ENCODE measurements around the gene DENND6B. TPM values are rescaled to one million over a fixed set of nuclear protein-coding genes. Genes with fewer than 3 reads are reported as not detected.

Gene DENND6B
- total and polyA plus RNA-seq, 2 of the 13 experiments (the other 11 are each of a cell fraction or from before 2014, with no cell fraction given), result 0.95 to 3.8 TPM

DNA sequence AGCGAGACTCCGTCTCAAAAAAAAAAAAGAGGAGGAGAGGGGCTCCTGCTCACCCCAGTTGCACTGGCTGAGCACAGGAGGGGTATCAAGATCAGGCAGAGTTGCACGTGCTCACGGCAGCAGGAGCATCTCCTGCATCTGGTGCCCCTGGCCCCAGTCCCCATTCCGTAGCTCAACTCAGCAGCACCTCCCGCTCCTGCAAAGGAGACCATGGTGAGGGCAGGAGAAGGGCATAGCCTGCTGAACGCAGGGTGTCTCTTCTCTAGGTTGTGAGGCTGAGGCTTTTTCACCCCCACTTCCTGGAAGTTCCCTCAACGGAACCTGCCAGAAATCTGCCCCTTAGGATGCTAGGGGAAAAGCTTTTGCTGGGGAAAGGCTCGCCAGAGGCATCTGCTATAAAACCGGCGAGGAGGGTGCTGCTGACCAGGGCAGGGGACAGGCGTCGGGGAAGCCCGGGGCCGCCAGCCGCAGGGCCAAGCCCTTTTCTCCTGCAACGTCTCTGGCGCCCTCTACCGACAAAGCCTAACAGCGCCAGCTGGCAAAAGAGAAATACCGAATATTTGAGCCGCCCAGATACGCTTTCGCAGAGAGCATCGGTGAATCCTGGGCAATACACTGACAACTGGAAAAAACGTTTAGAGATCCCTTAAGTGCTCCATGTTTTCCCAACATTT lies 15.3 kb upstream of the DENND6B start (continued):
- TF ChIP-seq CBX1 (IDR thresholded peaks at IDR 0.05; ENCODE audit: low read depth) (peak; percentile 65), ZNF788 (CRISPR knock-in tag; IDR thresholded peaks at IDR 0.05; ENCODE audit: borderline replicate concordance) (peak; percentile 38; the same call in 1 of the 2 replicates), ZNF747 (CRISPR knock-in tag; IDR thresholded peaks at IDR 0.05; ENCODE audit: borderline replicate concordance) (peak; percentile 57; the same call in 1 of the 2 replicates), TARDBP (CRISPR knock-in tag; IDR thresholded peaks at IDR 0.05) (peak; percentile 33; the same call in 1 of the 2 replicates), ELF1 (CRISPR knock-in tag; IDR thresholded peaks at IDR 0.05) (peak; percentile 35; the same call in 1 of the 2 replicates), HNF4G (IDR thresholded peaks at IDR 0.05; ENCODE audit: borderline replicate concordance, low read depth, low read length) (no peak), HNF4G (CRISPR knock-in tag; IDR thresholded peaks at IDR 0.05; ENCODE audit: borderline replicate concordance, low read depth) (peak; percentile 34; the same call in 1 of the 2 replicates), IKZF4 (CRISPR knock-in tag; IDR thresholded peaks at IDR 0.05; ENCODE audit: borderline replicate concordance, low read depth, not compliant biosample characterization) (peak; percentile 30), TAF1 (CRISPR knock-in tag; IDR thresholded peaks at IDR 0.05) (no peak), ARHGAP35 (CRISPR knock-in tag; IDR thresholded peaks at IDR 0.05; ENCODE audit: borderline replicate concordance) (0 out of 2 replicates have a peak, but pooled peaks have one; percentile 20), KDM5B (CRISPR knock-in tag; IDR thresholded peaks at IDR 0.05; ENCODE audit: borderline replicate concordance) (no peak), KDM3A (CRISPR knock-in tag; IDR thresholded peaks at IDR 0.05; ENCODE audit: low read depth) (peak; percentile 48; the same call in 1 of the 2 replicates), ZFP36 (IDR thresholded peaks at IDR 0.05; ENCODE audit: borderline replicate concordance, low read depth, low read length, partially characterized antibody) (no peak), ERF (CRISPR knock-in tag; IDR thresholded peaks at IDR 0.05) (peak; percentile 69; the same call in 1 of the 2 replicates), PRMT3 (CRISPR knock-in tag; IDR thresholded peaks at IDR 0.05; ENCODE audit: borderline replicate concordance, low read depth) (no peak), SAP130 (CRISPR knock-in tag; IDR thresholded peaks at IDR 0.05; ENCODE audit: low read depth) (peak; percentile 74), SMAD3 (CRISPR knock-in tag; IDR thresholded peaks at IDR 0.05) (0 out of 2 replicates have a peak, but pooled peaks have one; percentile 36), YY1 (IDR thresholded peaks at IDR 0.05; ENCODE audit: insufficient read depth, insufficient replicate concordance, low read depth, low read length) (peak; percentile 39), HDAC1 (CRISPR knock-in tag; IDR thresholded peaks at IDR 0.05) (peak; percentile 23; the same call in 1 of the 2 replicates), ELF3 (CRISPR knock-in tag; IDR thresholded peaks at IDR 0.05) (peak; percentile 39; the same call in 1 of the 2 replicates), NR2F1 (CRISPR knock-in tag; IDR thresholded peaks at IDR 0.05) (no peak), ZBTB7B (CRISPR knock-in tag; IDR thresholded peaks at IDR 0.05) (peak; percentile 45; the same call in 1 of the 2 replicates), STAG1 (CRISPR knock-in tag; IDR thresholded peaks at IDR 0.05) (peak; percentile 93)
- TF ChIP-seq, protein P1, sequence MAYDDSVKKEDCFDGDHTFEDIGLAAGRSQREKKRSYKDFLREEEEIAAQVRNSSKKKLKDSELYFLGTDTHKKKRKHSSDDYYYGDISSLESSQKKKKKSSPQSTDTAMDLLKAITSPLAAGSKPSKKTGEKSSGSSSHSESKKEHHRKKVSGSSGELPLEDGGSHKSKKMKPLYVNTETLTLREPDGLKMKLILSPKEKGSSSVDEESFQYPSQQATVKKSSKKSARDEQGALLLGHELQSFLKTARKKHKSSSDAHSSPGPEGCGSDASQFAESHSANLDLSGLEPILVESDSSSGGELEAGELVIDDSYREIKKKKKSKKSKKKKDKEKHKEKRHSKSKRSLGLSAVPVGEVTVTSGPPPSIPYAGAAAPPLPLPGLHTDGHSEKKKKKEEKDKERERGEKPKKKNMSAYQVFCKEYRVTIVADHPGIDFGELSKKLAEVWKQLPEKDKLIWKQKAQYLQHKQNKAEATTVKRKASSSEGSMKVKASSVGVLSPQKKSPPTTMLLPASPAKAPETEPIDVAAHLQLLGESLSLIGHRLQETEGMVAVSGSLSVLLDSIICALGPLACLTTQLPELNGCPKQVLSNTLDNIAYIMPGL (CRISPR knock-in tag; IDR thresholded peaks at IDR 0.05; ENCODE audit: borderline replicate concordance in 1 of 2, low read depth in 1 of 2), result peak; percentile 87 to 89
- TF ChIP-seq, protein P2, sequence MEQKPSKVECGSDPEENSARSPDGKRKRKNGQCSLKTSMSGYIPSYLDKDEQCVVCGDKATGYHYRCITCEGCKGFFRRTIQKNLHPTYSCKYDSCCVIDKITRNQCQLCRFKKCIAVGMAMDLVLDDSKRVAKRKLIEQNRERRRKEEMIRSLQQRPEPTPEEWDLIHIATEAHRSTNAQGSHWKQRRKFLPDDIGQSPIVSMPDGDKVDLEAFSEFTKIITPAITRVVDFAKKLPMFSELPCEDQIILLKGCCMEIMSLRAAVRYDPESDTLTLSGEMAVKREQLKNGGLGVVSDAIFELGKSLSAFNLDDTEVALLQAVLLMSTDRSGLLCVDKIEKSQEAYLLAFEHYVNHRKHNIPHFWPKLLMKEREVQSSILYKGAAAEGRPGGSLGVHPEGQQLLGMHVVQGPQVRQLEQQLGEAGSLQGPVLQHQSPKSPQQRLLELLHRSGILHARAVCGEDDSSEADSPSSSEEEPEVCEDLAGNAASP (CRISPR knock-in tag; IDR thresholded peaks at IDR 0.05; ENCODE audit: borderline replicate concordance), result peak; percentile 68; the same call in 1 of the 2 replicates
- TF ChIP-seq, protein P3, sequence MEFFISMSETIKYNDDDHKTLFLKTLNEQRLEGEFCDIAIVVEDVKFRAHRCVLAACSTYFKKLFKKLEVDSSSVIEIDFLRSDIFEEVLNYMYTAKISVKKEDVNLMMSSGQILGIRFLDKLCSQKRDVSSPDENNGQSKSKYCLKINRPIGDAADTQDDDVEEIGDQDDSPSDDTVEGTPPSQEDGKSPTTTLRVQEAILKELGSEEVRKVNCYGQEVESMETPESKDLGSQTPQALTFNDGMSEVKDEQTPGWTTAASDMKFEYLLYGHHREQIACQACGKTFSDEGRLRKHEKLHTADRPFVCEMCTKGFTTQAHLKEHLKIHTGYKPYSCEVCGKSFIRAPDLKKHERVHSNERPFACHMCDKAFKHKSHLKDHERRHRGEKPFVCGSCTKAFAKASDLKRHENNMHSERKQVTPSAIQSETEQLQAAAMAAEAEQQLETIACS (CRISPR knock-in tag; IDR thresholded peaks at IDR 0.05), result peak; percentile 43

All from HepG2 (cell line).